AG04450 (cell line): ENCODE results near the gene SLC16A4. TPM values are rescaled to one million over a fixed set of nuclear protein-coding genes. Genes with fewer than 3 reads are reported as not detected.

Source experiments
- CTCF ChIA-PET: fragments of 300-600, 350-600 bp; formaldehyde crosslinking; extraction: SDS; loops from one replicate; lab custom pipeline; 2022; ENCODE audit warnings: antibody characterized with exemption, inconsistent platforms; lab: Charles Lee
- POLR2A ChIA-PET: fragments of 350-600 bp; formaldehyde crosslinking; extraction: SDS; loops from one replicate; lab custom pipeline; 2021; ENCODE audit warnings: antibody characterized with exemption, inconsistent platforms; lab: Yijun Ruan, JAX
- DNase-seq: peaks from one replicate; pipeline ENCODE4 v3.0.0-alpha.2; 2011; ENCODE audit warnings: low read depth, low spot score
- H3K27ac ChIP-seq: one replicate; pipeline ENCODE4 v1.5.1; 2012; ENCODE audit warnings: low read depth, low read length, control low read depth
- H3K27me3 ChIP-seq: one replicate; pipeline ENCODE4 v1.6.0; 2012; ENCODE audit warnings: low read length; ENCODE audit not compliant: control insufficient read depth, insufficient read depth
- H3K4me3 ChIP-seq: 2 replicates; pipeline ENCODE4 v1.5.1; 2011; ENCODE audit warnings: mild to moderate bottlenecking, low read depth, low read length, control low read depth
- H3K9me3 ChIP-seq: 2 replicates; pipeline ENCODE4 v1.5.1; 2012; ENCODE audit warnings: low read length; ENCODE audit not compliant: control insufficient read depth, insufficient read depth
- CTCF ChIP-seq: IDR thresholded peaks from 2 replicates; pipeline ENCODE4 v1.5.1; 2011; ENCODE audit warnings: low read depth, low read length, control low read depth, inconsistent platforms
- polyA plus RNA-seq: library from polyadenylated mRNA; depleted of rRNA; stranded (reverse); fragments of >200 nt; gene quantifications from 2 replicates; pipeline ENCODE4 v1.2.3, GENCODE V29; 2011

SLC16A4 gene
- polyA plus RNA-seq, 1 experiment = 98.8 TPM

DNA sequence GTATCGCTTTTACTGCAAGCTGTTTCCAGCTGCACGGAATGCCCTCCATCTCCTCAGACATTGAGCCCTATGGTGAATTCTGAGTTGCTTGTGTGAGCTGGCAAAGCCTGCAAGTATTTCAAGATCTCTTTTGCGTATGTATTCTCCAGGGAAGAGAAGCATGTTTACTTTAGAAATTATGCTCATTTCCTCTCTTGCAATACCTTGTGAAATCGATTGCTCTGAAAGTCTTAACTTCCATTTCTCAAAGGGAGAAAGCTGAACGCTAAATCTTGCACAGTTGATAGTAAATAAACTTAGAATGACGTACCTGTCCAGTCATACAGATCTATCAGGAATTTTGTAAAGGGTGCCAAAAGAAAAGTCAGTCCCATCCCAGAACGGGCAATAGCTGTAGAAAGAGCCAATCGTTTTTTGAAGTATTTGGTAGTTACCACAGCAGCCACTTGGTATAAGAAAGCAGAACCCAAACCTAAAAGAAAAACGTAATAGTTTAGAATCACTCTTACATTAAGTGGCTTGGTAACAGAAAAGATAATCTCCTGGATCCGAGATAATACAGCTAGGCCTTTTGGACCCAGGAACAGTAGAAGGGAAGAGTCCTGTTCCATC is 10.0 kb downstream of the SLC16A4 start:
- ChIA-PET POLR2A (interaction anchor here (1.0 to 1.3 kb wide), 4 partner anchors 9 to 42 kb away, joined by 3 to 13 read pairs (median 6); partner anchors contain the start of gene RBM15), CTCF (interaction anchor here (1.0 to 1.4 kb wide), 4 partner anchors 32 to 173 kb away, joined by 3 to 5 read pairs (median 4); partner anchors contain the start of gene RBM15)
- peak; percentile 70 for DNase-seq
- no peak for TF ChIP-seq CTCF
- Histone ChIP-seq H3K27me3 (no peaks in the 10 kb centered on the region), H3K9me3 (no peaks in the 10 kb centered on the region), H3K4me3 (no peak overlapping the region), H3K27ac (peak overlapping the region; percentile 66)

GRCh38 chr1:110375490-110375889 is 15.3 kb downstream of the SLC16A4 start:
- ChIA-PET CTCF (no interaction called here), POLR2A (no interaction called here)
- no peak overlapping the region for H3K27ac ChIP-seq
- no peak overlapping the region for H3K4me3 ChIP-seq
- H3K27me3 ChIP-seq = no peaks in the 10 kb centered on the region
- no peaks in the 10 kb centered on the region for H3K9me3 ChIP-seq
- no peak for DNase-seq
- TF ChIP-seq CTCF = no peak

DNA sequence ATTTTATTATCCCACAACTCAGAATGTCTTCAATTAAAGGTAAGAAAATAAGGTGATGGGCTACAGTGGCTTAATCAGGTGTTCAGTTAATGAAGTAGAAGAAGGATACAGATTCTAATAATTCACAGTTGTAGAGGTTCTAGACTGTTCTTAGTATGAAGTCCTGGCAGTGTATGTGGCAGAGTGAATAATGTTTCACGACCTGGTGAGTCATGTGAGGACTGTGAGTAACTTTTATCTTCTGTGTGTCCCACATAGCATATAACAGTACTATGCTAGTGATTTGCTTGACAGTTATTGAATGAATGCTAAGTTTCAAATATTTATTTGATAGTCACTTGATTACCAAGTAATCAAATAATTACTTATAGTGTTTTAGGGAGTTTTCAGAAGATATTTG is 20.0 kb downstream of the SLC16A4 start:
- ChIA-PET POLR2A (no interaction called here), CTCF (interaction anchor here (1.3 to 1.9 kb wide), 2 partner anchors 89 to 174 kb away, joined by 3 to 5 read pairs; no protein-coding TSS in a partner anchor)
- Histone ChIP-seq H3K4me3 (no peak overlapping the region), H3K9me3 (no peaks in the 10 kb centered on the region), H3K27ac (no peak overlapping the region), H3K27me3 (no peaks in the 10 kb centered on the region)
- no peak for TF ChIP-seq CTCF
- no peak for DNase-seq

DNA sequence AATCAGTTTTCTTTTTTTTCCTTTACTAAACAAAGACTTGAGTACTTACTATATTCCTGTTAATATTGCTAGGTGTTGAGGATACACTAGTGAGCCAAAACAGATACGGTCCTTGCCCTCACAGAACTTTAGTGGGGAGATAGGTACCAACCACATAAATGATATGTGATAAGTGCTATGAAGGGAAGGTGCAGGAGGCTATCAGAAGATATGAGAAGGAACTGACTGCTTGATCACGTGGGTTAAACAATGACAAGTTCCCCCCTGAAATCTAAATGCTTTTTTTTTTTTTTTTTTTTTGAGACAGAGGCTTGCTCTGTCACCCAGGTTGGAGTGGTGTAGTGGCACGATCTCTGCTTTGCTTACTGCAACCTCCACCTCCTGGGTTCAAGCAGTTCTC is 26.6 kb downstream of the SLC16A4 start:
- TF ChIP-seq CTCF = no peak
- POLR2A ChIA-PET = no interaction called here
- H3K4me3 ChIP-seq = no peak overlapping the region
- CTCF ChIA-PET = no interaction called here
- no peaks in the 10 kb centered on the region for H3K27me3 ChIP-seq
- no peaks in the 10 kb centered on the region for H3K9me3 ChIP-seq
- no peak for DNase-seq
- H3K27ac ChIP-seq = no peak overlapping the region

- Histone ChIP-seq H3K4me3 (no peak overlapping the region), H3K9me3 (no peaks in the 10 kb centered on the region), H3K27ac (no peak overlapping the region), H3K27me3 (no peaks in the 10 kb centered on the region)
- no peak for TF ChIP-seq CTCF
- ChIA-PET POLR2A (no interaction called here), CTCF (interaction anchor here (1.0 to 1.9 kb wide), 3 partner anchors 23 to 134 kb away, joined by 4 to 5 read pairs (median 5); partner anchors contain the start of gene RBM15)
- no peak for DNase-seq
These were observed 29.0 kb downstream of the SLC16A4 start for GRCh38 chr1:110361856-110362255.
